Raji (cell line): ENCODE measurements around the gene GPC3.

ENCODE experiments used
- POLR2A ChIP-seq: IDR thresholded peaks from 2 replicates; pipeline ENCODE4 v1.6.1; 2011; ENCODE audit warnings: low read depth, low read length, control low read depth; ENCODE audit not compliant: insufficient read depth

Gene GPC3

DNA sequence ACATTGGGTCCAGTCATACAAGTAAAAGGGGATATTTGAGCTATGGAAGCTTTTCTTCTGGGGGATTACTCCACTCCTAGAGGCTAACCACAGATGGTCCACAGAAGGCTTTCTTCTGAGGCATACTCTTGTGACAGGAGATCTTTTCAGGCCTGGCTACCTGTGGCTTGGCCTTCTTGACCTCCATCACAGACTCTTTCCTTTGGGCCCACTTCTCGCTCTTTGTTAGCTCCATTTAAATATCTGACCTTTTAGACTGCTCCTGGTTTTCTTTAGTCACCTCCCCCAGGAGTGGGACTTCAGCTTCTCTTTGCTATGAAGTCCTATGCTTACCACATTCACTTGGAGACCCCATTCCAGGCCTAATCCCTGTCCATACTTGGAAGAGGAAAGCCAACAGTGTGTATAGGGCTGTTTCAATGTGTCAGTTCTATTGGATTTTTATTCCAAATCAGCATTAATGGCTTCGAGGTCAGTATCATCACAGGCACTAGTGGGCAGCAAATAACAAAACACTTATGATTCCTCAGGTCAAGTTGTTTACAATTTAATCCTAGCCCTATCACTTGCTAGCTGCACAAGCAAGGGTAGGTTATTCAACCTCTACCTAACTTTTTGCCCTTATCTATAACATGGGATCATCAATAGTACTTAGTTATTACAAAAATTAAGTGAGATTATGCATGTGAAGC is 26.3 kb downstream of the GPC3 start:
- no peak for TF ChIP-seq POLR2A

DNA sequence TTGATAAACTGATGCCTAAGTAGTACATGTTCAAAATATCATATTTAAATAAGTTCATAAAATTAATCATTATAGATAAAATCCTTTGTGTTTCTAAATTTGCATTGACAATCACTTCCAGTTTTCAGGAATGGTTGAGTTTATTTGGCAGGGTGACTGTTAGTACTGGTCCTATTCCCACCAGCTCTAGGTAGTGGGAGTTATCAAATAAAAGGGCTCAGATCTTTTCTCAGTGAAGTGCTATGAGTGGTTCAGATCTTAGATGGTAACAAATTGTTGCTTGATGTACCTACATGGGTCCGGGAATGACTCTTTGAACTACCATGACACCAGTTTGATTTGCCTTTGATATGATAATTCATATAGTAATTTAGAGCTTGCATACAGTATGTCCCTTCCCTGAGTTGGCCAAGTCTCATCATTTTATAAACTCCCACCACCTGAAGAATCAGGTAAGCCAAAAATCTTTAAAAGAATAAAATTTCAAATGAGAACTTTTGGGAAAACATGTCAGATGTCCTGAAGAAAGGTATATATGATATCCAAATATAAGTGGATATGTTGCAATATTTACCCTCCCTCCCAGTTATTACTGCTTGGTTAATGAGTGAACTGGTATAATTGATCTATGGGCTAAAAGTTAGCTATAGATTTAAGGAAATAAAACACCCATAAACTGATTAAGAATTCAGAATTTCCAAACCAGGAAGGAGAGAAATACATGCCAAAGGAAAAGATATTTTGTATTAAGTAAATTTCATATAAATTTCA is 28.6 kb downstream of the GPC3 start:
- TF ChIP-seq POLR2A: no peak

DNA sequence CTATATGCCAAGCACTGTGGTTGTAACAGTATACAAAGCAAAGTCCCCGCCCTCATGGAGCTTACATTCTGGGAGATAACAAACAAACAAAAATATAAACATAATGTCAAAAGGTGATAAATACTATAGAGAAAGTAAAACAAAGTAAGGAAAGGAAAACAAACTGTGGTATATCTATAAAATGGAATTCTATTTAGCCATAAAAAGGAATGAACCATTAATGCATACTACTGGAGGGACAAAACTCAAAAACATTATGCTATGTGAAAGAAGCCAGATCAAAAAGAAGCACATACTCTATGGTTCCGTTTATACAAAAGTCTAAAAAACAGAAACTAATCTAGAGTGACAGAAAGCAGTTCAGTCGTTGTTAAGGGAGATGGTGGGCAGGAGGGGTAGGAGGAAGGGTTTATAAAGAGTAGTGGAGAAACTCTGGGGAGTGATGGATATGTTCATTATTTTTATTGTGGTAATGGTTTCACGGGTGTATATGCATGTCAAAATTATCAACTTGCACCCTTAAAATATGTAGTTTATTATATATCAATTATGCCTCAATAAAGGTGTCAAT is 31.5 kb downstream of the GPC3 start:
- TF ChIP-seq POLR2A: no peak

DNA sequence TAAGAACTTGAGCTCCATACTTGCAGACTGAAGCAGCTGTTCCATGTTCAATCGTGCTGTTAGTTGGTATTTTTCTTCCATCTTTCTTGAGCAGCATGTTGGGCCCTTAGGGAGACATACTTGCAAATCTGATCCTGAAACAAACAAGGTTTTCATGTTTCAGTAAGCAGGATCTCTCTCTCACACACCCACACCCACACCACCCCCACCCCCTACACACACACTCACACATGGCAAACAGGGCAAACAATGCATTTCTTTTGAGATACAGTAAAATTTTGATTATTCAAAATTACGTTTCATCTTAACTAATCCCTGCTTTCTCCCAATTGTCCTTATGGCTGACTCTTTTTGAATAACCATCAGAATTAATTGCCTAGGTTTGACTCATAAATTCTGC is 32.3 kb downstream of the GPC3 start:
- TF ChIP-seq POLR2A: no peak

DNA sequence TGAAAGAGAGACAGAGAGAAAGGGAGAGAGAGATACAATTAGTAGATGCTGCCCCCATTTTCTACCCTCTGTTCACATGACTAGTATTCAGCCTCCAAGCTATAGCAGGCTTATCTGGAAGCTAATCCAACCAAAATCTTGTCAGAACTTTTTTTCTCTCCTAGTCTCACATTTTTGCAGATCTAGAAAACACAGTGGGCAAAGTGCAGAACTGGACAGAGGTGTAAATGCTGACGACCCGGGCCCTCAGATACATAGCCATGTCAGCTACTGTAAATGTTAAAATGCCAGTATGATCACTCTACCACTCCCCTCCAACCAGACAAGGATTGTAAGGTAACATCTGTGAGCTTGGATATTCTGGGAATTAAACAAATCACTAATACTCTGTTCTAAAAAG is 34.3 kb downstream of the GPC3 start:
- no peak for TF ChIP-seq POLR2A

DNA sequence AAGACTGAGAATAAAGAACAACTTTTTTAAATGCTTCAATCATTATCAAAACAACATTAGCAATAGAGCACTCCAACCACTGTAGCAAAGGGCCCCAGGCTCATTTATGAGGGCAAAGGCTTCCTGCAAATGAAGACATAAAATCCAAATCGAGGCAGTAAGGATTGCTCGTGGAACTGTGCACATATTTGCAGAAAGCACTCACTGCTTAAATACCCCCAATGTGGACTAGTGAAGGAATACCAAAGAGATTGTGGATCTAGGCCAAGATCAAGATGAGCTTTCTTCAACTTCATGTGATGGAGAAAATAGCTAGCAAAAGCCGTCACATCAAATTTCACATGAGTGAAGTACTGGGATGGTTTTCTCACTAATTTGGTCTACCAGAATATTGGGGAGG is 35.2 kb downstream of the GPC3 start:
- TF ChIP-seq POLR2A: no peak

DNA sequence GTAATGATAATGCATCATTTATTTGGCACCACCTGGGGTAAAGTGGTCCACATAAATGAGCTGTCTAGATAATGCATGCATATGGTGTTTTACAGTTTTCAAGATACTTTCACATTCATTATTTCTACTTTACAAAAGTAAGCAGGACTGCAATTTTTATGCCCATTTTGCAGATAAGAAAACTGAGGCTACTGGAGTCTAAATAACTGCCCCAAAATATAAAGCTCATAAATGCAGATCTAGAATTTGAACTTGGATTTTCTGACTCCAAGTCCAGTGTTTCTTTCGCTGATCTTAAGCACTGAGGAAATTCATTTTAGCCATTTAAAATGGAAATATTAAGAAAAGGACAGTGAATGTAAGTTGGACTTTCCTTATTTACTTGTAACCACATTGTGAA is 36.5 kb downstream of the GPC3 start:
- TF ChIP-seq POLR2A: no peak

DNA sequence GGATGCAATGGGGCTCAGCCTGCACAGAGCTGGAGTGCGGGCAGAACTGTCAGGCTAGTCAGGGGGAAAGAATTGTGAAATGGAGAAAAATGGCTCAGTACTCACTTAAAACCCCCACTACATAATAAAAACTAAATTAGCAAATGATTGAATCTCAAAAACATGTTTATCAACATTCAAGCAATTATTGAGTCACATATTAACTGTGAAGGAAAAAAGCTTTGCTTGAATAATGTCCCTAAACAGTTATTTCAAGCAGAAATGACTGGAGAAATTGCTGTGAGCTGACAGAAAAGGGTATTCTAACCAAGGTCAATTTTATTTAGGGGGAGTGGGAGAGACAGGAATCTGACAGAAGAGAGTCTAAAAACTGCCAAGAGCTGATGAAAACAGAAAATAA is 37.4 kb downstream of the GPC3 start:
- TF ChIP-seq POLR2A: no peak

DNA sequence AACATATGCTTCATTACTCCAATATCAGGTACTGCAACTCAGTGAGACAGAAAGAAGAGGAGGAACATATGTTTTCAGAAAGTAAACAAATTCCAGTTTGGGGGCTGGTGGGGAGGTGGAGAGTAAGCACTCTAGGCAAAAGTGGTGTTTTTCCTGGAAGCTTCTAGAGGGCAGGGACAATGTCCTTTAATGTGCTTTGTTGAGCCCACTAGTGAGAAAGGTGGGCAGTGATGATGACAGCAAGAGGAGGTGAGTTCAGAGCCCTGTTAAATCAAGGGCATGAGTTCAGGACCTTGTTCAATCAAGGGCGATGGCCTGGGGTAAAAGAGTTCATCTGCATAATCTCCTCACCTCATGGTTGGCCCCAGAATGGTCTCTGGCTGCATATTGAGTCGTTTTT is 38.4 kb downstream of the GPC3 start:
- no peak for TF ChIP-seq POLR2A

DNA sequence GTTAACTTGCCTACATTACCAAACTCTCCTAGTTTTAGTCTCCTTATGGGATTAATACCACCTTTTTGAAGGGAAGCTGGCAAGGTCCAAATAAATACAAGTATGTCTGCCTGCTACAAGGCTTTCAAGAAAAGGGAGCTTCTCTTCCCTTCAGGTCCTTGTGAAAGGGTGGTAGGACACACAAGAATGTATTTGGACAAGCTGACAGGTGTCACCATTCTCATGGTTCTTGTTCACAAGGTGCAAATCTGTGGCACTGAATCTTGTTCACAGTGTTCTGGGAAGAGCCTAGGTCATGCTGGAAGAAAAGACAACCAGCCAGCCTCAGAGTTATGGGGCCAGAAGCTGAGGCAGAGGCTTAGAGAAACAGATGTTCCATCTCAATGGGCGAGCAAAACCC is 41.9 kb downstream of the GPC3 start:
- TF ChIP-seq POLR2A: no peak

DNA sequence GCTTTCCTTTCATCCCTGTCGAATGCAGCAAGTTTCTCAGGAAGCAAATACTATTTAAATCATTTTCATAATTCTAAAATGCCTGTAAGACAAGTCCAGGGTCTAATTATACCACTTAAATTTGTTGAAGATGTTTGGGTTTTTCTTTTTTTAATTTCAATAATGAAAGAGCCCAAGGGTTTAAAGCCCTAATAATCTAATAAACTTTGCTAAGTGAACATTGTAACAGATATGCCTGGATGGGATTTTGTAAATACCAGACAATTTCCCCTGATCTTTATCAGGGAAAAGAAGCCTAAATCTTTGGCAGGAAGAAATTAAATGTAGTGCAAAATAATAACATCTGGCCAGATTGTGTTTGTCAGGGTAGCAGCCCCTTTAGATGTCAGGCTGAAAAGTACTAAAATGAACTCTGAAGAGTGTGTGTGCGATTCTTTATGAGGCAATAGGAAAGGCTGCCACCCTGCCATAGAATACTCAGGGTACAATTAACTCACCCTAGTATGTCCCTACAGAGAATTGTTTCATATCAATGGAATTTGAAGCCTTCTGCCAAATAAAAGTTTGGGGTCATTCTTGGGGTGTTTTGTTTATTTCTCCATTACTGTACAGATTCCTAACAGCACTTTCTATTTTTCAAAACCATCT is 45.6 kb downstream of the GPC3 start:
- TF ChIP-seq POLR2A: no peak

DNA sequence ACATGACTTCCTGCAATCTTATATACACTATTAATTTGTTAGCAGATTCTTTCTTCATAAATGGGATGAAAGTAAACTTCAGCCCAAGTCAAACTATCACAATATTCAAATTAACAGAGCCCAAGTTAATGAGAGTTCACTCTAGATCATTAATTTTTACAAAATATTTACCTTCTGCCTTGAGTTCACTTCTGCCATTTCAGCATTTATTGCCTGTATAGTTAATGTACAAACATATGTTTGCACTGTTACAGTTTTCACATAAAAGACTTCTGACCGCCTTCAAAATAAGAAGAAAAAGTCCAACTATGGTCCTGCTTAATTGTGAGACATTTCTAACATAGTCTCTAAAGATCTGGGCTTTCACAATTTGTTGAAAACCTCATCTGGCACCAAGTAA is 46.9 kb downstream of the GPC3 start:
- no peak for TF ChIP-seq POLR2A

DNA sequence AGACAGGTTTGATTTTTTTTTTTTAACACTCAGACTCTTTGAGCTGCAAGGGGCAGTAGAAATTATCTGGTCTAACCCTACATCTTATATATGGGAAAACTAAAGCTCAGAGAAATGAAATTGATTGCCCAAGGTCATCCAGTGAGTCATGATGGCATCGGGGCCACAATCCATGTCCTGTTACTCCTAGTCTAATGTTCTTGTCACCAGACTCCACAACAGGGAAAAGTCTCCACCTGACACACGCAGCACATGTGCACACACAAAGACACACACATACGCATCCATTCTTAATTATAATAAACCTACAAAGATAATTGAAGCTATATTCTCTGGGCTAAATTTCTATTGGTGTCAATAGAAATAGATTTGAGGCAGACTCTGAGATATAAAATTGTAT is 48.4 kb downstream of the GPC3 start:
- TF ChIP-seq POLR2A: no peak

DNA sequence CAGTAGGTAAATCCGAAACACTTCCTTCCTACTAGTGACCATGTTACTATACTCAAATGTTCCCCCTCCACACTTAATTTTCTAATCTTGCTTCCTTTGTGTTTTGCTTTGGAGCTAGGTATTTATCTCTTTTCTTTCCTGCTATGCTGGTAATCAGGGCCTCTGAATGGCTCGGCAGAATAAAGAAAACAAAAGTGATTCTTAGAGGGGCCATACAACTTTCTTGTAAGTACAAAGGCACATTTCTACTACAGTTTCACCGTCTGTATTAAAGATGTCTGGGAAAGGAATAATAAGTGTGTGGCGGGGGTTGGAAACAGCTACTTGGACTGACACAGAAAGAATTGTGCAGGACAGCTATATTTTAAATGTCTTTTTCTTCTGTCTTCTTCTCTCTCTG is 50.3 kb downstream of the GPC3 start:
- TF ChIP-seq POLR2A: no peak

DNA sequence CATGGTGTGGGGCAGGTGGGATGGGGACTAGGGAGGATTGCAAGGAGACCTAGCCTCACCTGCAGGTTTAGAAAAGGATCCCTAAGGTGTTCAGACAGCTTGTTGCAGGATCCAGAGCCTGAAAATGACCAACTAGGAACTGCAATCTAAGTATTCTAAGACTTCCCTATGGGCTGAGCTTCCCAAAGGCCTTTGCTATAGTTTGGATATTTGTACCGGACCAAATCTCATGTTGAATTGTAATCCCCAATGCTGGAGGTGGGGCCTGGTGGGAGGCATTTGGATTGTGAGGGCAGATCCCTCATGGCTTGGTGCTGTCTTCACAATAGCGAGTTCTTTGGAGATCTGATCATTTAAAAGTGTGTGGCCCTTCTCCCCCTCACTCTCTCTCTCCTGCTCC is 52.1 kb downstream of the GPC3 start:
- TF ChIP-seq POLR2A: no peak
